PFSK-1 (cell line): ENCODE measurements around the gene TMEM219.

Source experiments
- FOXP2 ChIP-seq: optimal IDR thresholded peaks from 2 replicates; pipeline ENCODE3; 2011; ENCODE audit warnings: borderline replicate concordance, control low read depth, inconsistent platforms; ENCODE audit not compliant: insufficient read depth; ENCODE audit errors: extremely low read length, extremely low read depth
- POLR2AphosphoS5 ChIP-seq: IDR thresholded peaks from 2 replicates; pipeline ENCODE4 v1.6.1; 2012; ENCODE audit warnings: low read depth, mild to moderate bottlenecking, control low read depth, low read length, moderate library complexity
- SIN3A ChIP-seq: IDR thresholded peaks from 2 replicates; pipeline ENCODE4 v1.6.1; 2012; ENCODE audit warnings: mild to moderate bottlenecking, low read length, moderate library complexity, borderline replicate concordance; ENCODE audit not compliant: insufficient read depth
- TAF1 ChIP-seq: IDR thresholded peaks from 2 replicates; pipeline ENCODE4 v1.6.1; 2012; ENCODE audit warnings: low read length, control low read depth, borderline replicate concordance; ENCODE audit not compliant: insufficient read depth
- TF ChIP-seq, protein P1 (sequence below), 2 experiments: IDR thresholded peaks; 2 replicates each; pipeline versions ENCODE4 v1.6.1 to v1.8.0; 2011 to 2012; ENCODE audit warnings: low read depth in 2 of 2, low read length in 2 of 2, control low read depth in 1 of 2, inconsistent platforms in 1 of 2, mild to moderate bottlenecking in 1 of 2, moderate library complexity in 1 of 2; ENCODE audit not compliant: insufficient read depth in 1 of 2

TMEM219 gene

DNA sequence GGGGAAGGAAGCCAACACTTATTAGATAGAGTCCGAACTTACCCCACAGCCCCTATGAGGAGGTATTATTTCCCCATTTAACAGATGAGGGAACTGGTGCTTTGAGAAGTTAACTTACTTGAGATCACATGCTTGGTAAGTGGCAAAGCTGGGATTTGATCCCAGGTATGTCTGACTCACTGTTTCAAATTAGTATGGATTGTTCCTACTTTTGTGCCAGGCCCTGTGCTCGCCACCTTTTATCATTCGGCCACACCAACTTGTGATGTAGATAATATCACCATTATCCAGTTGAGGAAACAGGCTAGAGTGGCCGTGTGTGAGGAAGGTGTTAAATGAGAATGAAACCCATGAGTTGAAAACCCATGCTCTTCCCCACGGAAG, 22.9 kb downstream of the TMEM219 start:
- no peak for TF ChIP-seq SIN3A
- TF ChIP-seq POLR2AphosphoS5: no peak

GRCh38 chr16:29985271-29985811, 23.5 kb downstream of the TMEM219 start:
- TF ChIP-seq, protein P1, sequence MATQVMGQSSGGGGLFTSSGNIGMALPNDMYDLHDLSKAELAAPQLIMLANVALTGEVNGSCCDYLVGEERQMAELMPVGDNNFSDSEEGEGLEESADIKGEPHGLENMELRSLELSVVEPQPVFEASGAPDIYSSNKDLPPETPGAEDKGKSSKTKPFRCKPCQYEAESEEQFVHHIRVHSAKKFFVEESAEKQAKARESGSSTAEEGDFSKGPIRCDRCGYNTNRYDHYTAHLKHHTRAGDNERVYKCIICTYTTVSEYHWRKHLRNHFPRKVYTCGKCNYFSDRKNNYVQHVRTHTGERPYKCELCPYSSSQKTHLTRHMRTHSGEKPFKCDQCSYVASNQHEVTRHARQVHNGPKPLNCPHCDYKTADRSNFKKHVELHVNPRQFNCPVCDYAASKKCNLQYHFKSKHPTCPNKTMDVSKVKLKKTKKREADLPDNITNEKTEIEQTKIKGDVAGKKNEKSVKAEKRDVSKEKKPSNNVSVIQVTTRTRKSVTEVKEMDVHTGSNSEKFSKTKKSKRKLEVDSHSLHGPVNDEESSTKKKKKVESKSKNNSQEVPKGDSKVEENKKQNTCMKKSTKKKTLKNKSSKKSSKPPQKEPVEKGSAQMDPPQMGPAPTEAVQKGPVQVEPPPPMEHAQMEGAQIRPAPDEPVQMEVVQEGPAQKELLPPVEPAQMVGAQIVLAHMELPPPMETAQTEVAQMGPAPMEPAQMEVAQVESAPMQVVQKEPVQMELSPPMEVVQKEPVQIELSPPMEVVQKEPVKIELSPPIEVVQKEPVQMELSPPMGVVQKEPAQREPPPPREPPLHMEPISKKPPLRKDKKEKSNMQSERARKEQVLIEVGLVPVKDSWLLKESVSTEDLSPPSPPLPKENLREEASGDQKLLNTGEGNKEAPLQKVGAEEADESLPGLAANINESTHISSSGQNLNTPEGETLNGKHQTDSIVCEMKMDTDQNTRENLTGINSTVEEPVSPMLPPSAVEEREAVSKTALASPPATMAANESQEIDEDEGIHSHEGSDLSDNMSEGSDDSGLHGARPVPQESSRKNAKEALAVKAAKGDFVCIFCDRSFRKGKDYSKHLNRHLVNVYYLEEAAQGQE (IDR thresholded peaks at IDR 0.05; ENCODE audit: insufficient read depth in 1 of 2, low read depth in 2 of 2, low read length in 2 of 2): no peak

- no peak for TF ChIP-seq SIN3A
- TF ChIP-seq POLR2AphosphoS5: no peak
- TF ChIP-seq TAF1: no peak
Measured at GRCh38 chr16:29986231-29986630, 24.4 kb downstream of the TMEM219 start.

GRCh38 chr16:29986931-29987330, 25.1 kb downstream of the TMEM219 start:
- TF ChIP-seq POLR2AphosphoS5 (no peak), FOXP2 (no peak), SIN3A (no peak), TAF1 (no peak)
- TF ChIP-seq, protein P1 (IDR thresholded peaks at IDR 0.05; ENCODE audit: insufficient read depth in 1 of 2, low read depth in 2 of 2, low read length in 2 of 2): no peak

GRCh38 chr16:29987371-29988085, 25.6 kb downstream of the TMEM219 start:
- TF ChIP-seq TAF1 (no peak), SIN3A (no peak), FOXP2 (no peak), POLR2AphosphoS5 (no peak)
- TF ChIP-seq, protein P1 (IDR thresholded peaks at IDR 0.05; ENCODE audit: insufficient read depth in 1 of 2, low read depth in 2 of 2, low read length in 2 of 2): no peak

DNA sequence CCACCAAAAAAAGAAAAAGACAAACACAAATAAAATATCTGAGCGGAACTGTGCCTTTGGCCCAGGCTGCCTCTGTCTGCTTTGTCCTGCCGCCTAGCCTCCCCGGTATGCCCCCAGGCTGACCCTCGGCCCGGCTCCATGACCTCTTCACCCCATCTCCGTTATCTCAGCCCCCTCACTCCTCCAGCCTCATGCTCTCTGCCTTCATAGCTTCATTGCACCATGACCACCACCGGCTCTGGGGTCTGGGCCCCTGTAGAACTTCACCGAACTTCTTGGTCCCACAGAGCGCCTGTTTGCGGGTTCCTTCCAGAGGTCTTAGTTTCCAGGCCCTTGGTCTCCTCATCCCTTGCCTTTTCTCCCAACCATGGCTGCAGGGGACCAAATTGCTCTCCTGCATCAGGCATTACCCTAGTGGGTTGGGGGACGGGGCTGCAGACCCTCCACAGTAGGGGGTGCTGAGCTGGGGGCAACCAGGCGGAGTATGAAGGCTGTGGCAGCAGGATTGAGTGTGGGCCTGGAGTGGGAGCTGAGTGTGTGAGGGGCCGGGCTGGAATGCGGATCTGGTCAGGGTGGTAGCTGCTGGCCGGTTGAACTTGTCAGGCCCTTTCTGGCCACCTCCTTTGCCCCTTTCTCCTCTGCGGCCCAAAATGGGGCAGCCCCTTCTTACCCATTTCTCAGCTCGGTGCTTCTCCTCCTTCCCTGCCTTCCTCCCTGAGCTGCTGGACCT, 26.6 kb downstream of the TMEM219 start:
- TF ChIP-seq FOXP2 (no peak), SIN3A (no peak)
